Stimulated activated CD4-positive, alpha-beta T cell treated with anti-CD3 and anti-CD28 coated beads, Interleukin-4, amount 100 ng/mL, for 4 hours (primary cell): Measurements from ENCODE around the gene CLASP2.
"Not testable (repeated sequence)": the region's sequence is repeated elsewhere in the genome, so short reads cannot be mapped to it uniquely, and the experiment has no call there.

Experiments used
- DNase-seq, 2 experiments: peaks; one replicate each; pipeline ENCODE4 v3.0.0-alpha.2; 2020

CLASP2 gene

DNA sequence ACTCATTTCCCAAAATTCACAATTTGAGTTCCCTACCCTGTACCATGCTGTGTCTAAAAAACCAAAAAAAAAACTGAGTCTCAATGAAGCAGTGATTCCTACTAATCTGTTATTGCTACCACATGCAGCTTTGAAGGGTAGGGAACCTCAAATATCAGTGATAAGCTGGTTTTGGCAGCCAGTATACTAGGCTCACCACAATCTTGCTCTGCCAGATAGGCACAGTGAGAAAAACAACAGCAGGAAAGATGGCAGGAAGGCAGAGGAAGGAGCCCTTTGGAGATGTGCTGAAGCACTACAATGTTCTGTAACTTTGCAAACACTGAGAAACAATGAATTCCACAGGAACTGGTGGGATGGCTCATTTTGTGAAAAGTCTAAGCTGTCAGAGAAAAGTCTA is 180.9 kb downstream of the CLASP2 start:
- DNase-seq = no peak

DNA sequence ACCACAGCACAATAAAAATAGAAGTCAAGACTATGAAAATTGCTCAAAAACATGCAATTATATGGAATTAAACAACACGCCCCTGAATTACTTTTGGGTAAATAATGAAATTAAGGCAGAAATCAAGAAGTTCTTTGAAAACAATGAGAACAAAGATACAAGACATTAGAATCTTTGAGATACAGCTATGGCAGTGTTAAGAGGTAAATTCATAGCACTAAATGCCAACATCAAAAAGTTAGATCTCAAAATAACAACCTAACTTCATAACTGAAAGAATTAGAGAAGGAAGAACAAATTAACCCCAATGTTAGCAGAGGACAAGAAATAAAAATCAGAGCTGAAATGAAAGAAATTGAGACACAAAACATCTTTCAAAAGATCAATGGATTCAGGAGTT is 191.3 kb downstream of the CLASP2 start:
- no peak for DNase-seq

DNA sequence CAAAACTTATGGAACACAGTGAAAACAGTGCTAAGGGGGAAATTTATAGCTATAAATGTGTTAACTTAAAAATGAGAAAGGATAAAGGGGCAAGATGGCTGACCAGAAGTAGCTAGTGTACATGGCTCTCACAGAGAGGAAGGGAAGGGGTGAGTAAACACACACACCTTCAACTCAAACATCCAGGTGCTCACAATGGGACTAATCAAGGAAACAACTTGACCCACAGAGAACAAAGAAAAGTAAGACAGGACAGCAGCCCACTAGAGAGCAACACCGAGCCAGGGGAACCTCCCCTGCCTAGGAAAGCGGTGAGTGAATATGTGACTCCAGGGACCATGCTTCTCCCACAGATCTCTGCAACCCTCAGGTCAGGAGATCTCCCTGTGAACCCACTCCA is 192.8 kb downstream of the CLASP2 start:
- no peak for DNase-seq

DNA sequence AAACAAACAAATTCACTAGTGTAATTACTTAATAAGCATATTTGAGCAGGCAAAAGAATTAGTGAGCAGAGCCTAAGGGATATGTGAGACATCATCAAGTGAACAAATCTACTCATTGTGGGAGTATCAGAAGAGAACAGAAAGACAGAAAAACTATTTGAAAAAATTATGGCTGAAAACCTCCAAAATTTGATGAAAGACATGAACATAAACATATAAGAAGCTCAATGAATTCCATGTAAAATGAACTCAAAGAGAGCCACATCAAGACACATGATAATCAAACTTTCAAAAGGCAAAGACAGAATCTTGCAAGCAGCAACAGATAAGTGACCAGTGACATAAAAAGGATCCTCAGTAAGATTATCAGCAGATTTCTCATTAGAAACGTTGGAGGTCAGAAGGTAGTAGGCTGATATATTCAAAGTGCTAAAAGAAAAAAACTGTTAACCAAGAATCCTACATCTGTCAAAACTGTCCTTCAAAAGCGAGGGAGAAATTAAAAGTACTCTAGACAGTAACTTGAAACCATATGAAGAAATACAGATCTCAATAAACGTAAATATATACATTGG is 194.9 kb downstream of the CLASP2 start:
- DNase-seq = no peak

- DNase-seq = no peak
Measured at GRCh38 chr3:33521736-33522135, 196.3 kb downstream of the CLASP2 start.

- DNase-seq = no peak
Measured at GRCh38 chr3:33513262-33513863, 204.7 kb downstream of the CLASP2 start.

DNA sequence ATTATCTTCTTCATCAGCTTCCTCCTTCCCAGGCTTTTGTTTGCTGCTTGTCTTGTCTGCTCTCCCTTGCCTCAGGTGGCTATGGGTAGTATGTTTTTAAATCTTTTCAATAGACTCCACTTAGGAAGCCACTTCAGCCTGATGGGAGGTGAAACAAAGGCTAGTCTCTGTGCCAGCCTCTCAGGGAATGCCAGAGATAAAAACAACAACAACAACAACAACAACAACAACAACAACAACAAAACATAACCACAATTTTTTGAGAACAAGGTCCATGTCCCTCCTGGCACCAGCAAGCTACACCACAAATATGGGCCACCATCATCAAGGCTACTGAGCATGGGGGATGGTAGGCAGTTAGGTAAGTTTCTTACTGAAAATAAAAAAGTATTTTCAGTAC is 213.0 kb downstream of the CLASP2 start:
- DNase-seq = no peak

- DNase-seq = no peak
Measured at GRCh38 chr3:33496449-33496848, 221.6 kb downstream of the CLASP2 start.

- DNase-seq = no peak
Measured at GRCh38 chr3:33491721-33492120, 226.3 kb downstream of the CLASP2 start.

- no peak for DNase-seq
Measured at GRCh38 chr3:33490641-33491241, 227.3 kb downstream of the CLASP2 start.

GRCh38 chr3:33488683-33489082 is 229.4 kb downstream of the CLASP2 start:
- DNase-seq = no peak

GRCh38 chr3:33488246-33488645 is 229.8 kb downstream of the CLASP2 start:
- DNase-seq = no peak

GRCh38 chr3:33482111-33482521 is 235.9 kb downstream of the CLASP2 start:
- DNase-seq = no peak

DNA sequence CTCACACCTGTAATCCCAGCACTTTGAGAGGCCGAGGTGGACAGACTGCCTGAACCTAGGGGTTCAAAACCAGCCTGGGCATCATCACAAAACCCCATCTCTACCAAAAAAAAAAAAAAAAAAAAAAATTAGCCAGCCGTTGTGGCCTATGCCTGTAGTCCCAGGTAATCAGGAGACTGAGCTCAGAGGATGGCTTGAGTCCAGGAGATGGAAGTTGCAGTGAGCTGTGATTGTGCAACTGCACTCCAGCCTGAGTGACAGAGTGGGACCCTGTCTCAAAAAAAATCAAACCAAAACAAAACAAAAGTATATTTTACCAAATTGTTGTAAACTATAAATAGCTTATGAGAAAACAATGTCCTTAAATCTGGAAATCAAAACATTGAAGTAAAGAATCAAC is 243.2 kb downstream of the CLASP2 start:
- DNase-seq = no peak

DNA sequence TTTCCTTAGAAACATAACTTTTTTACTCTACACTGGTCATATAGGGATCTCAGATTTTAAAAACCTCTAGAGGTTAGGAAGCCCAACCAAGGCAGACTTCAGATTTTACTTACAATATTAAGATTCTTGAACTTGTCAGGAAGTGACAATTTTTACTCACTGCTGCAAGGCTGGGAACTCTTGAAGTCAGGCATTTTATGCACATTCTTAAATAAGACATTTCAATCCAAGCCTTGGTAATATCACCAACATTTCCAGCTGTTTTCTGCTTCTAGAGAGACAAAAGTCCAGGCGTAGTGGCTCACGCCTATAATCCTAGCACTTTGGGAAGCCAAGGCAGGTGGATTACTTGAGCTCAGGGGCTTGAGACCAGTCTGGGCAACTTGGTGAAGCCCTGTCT is 244.2 kb downstream of the CLASP2 start:
- no peak for DNase-seq

- DNase-seq = no peak
Measured at GRCh38 chr3:33467786-33468185, 250.3 kb downstream of the CLASP2 start.

DNA sequence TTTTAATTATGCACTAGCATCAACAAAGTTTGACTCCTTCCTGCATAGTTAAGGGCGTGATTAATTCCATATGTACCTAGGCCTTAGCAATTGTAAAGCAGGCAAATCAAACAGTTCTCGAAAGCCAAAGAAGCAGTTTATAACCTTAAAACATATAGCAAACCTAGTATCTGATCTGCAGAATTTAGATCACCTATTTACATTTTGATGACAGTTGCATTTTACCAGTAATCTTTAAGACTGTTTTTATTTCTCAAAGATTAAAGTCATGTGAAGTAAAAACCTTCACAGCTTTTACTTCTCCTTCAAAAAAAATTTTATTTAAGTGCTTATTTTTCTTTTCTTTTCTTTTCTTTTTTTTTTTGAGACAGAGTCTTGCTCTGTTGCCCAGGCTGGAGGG is 257.0 kb downstream of the CLASP2 start:
- DNase-seq = no peak

GRCh38 chr3:33459577-33459976 is 258.5 kb downstream of the CLASP2 start:
- DNase-seq = not testable (repeated sequence)

DNA sequence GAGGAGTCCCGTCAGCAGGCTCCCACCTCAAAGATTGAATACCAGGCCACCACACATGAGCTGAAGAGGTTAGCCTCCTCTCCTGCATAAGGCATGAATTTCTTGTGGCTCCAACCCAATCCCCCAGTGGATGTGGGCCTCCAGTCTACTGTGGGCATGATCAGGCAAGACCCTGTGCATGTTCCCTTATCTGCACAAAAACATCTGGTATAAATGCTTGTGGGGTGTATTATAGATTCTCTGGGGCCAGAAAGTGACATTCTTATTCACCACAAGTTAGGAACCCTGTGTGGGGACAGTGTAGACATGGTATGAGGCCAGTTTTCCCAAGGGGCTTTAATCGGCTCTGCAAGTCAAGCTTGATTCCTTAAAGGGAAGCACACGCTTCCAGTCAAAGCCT is 259.6 kb downstream of the CLASP2 start:
- DNase-seq = no peak

DNA sequence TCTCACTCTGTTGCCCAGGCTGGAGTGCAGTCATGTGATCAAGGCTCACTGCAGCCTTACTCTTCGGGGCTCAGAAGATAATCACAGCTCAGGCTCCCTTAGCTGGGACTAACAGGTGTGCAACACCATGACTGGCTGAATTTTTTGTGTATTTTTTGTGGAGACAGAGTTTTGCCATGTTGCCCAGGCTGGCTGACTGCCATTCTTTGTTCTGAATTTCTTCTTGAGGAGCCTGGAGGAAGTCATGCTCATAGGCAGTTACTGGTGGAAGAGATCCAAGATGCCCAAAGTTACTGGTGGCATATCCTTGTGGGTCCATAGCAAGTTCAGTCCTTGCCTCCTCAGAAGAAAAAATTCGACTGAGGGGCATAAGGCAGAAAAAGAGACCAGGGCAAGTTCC is 261.3 kb downstream of the CLASP2 start:
- DNase-seq = no peak

DNA sequence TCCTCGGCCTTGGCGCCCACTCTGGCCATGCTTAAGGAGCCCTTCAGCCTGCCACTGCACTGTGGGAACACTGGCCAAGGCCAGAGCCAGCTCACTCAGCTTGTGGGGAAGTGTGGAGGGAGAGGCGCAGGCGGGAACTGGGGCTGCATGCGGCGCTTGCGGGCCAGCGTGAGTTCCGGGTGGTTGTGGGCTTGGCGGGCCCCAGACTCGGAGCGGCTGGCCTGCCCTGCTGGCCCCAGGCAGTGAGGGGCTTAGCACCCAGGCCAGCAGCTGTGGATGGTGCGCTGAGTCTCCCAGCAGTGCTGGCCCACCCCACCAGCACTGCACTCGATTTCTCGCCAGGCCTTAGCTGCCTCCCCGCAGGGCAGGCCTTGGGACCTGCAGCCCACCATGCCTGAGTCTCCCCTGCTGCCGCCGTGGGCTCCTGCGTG is 264.7 kb downstream of the CLASP2 start:
- no peak for DNase-seq

GRCh38 chr3:33451994-33452393 is 266.1 kb downstream of the CLASP2 start:
- not testable (repeated sequence) for DNase-seq

DNA sequence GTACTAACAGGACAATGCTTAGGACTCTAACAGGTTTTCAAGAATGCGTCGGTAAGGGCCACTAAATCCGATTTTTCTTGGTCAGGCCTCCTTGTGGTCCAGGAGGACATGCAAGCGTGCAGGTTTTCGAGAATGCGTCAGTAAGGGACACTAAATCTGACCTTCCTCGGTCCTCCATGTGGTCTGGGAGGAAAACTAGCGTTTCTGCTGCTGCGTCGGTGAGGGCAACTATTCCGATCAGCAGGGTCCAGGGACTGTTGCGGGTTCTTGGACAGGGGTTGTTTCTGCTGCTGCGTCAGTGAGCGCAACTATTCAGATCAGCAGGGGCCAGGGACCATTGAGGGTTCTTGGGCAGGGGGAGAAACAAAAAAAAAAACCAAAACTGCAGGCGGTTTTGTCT is 270.1 kb downstream of the CLASP2 start:
- DNase-seq = no peak

GRCh38 chr3:33447256-33447625 is 270.8 kb downstream of the CLASP2 start:
- DNase-seq = not testable (repeated sequence)
